ENCODE results near the gene CCR7. TPM values are rescaled to one million over a fixed set of nuclear protein-coding genes. Genes with fewer than 3 reads are reported as not detected.

The CCR7 gene
- total RNA-seq, 1 donor, result not detected

- peak; percentile 93 for DNase-seq (ENCODE audit: insufficient read length, low spot score, missing footprints)
- H3K9me3 ChIP-seq (ENCODE audit: low read depth, low read length), result no peaks in the 10 kb centered on the region
- no peak overlapping the region for H2AFZ ChIP-seq (ENCODE audit: low read length)
- peaks cover 61% of the 10 kb centered on the region for H3K4me1 ChIP-seq (ENCODE audit: insufficient read depth, low read length)
- peak overlapping the region; percentile 6 for H3K4me3 ChIP-seq (ENCODE audit: insufficient read depth, low read length)
- H4K20me1 ChIP-seq (ENCODE audit: insufficient read depth, low read length), result no peaks in the 10 kb centered on the region
- peaks cover 5% of the 10 kb centered on the region for H3K79me2 ChIP-seq (ENCODE audit: insufficient read depth, low read length)
- H3K36me3 ChIP-seq (ENCODE audit: insufficient read depth, low read length), result no peaks in the 10 kb centered on the region
- no peaks in the 10 kb centered on the region for H3K27me3 ChIP-seq (ENCODE audit: insufficient read depth, low read length)
- TF ChIP-seq, protein P1, sequence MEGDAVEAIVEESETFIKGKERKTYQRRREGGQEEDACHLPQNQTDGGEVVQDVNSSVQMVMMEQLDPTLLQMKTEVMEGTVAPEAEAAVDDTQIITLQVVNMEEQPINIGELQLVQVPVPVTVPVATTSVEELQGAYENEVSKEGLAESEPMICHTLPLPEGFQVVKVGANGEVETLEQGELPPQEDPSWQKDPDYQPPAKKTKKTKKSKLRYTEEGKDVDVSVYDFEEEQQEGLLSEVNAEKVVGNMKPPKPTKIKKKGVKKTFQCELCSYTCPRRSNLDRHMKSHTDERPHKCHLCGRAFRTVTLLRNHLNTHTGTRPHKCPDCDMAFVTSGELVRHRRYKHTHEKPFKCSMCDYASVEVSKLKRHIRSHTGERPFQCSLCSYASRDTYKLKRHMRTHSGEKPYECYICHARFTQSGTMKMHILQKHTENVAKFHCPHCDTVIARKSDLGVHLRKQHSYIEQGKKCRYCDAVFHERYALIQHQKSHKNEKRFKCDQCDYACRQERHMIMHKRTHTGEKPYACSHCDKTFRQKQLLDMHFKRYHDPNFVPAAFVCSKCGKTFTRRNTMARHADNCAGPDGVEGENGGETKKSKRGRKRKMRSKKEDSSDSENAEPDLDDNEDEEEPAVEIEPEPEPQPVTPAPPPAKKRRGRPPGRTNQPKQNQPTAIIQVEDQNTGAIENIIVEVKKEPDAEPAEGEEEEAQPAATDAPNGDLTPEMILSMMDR (IDR thresholded peaks at IDR 0.05; ENCODE audit: extremely low read depth, low read depth, low read length), result no peak
- peak overlapping the region; percentile 63 for H3K4me2 ChIP-seq (ENCODE audit: insufficient read depth, low read length)
- peak overlapping the region; percentile 100 for H3K27ac ChIP-seq (ENCODE audit: low read depth, low read length)
Observed at GRCh38 chr17:40550608-40551007, 14.7 kb downstream of the CCR7 start.

- no peaks in the 10 kb centered on the region for H3K79me2 ChIP-seq (ENCODE audit: insufficient read depth, low read length)
- no peaks in the 10 kb centered on the region for H4K20me1 ChIP-seq (ENCODE audit: insufficient read depth, low read length)
- no peak overlapping the region for H3K4me3 ChIP-seq (ENCODE audit: insufficient read depth, low read length)
- no peaks in the 10 kb centered on the region for H3K27me3 ChIP-seq (ENCODE audit: insufficient read depth, low read length)
- no peaks in the 10 kb centered on the region for H3K9me3 ChIP-seq (ENCODE audit: low read depth, low read length)
- peak overlapping the region; percentile 63 for H3K4me2 ChIP-seq (ENCODE audit: insufficient read depth, low read length)
- peak; percentile 91 for DNase-seq (ENCODE audit: insufficient read length, low spot score, missing footprints)
- TF ChIP-seq, protein P1 (IDR thresholded peaks at IDR 0.05; ENCODE audit: extremely low read depth, low read depth, low read length), result no peak
- peaks cover 55% of the 10 kb centered on the region for H3K4me1 ChIP-seq (ENCODE audit: insufficient read depth, low read length)
- no peaks in the 10 kb centered on the region for H3K36me3 ChIP-seq (ENCODE audit: insufficient read depth, low read length)
- H3K27ac ChIP-seq (ENCODE audit: low read depth, low read length), result peak overlapping the region; percentile 100
- no peak overlapping the region for H2AFZ ChIP-seq (ENCODE audit: low read length)
Observed at GRCh38 chr17:40548982-40549685, 16.1 kb downstream of the CCR7 start.

DNA sequence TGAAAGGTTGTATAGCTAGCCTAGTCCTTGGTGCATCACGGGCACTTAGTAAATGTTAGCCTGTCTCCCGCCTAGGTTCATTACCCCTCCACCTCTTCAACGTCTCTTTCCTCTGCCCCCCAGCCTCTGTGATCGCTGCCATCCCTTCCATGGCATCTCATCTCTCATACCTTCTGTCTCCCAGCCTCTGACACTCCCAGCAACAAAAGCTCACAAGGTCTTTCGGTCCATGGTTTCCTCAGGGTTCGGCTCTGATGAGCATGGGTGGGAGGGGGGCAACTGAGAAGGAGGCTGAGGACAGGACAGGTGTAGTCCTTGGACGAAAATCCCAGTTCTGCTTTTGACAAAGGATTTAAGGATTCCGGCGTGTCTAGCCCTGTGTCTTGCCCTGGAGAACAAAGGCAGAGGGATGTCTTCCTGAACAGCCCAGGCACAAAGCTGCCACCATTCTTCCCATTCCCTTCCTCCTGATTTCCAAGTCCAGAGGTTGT is 16.7 kb downstream of the CCR7 start:
- Histone ChIP-seq H2AFZ (ENCODE audit: low read length) (no peak overlapping the region), H3K27me3 (ENCODE audit: insufficient read depth, low read length) (no peaks in the 10 kb centered on the region), H3K36me3 (ENCODE audit: insufficient read depth, low read length) (no peaks in the 10 kb centered on the region), H3K79me2 (ENCODE audit: insufficient read depth, low read length) (no peaks in the 10 kb centered on the region), H3K4me2 (ENCODE audit: insufficient read depth, low read length) (no peak overlapping the region), H3K4me3 (ENCODE audit: insufficient read depth, low read length) (no peak overlapping the region), H3K9me3 (ENCODE audit: low read depth, low read length) (no peaks in the 10 kb centered on the region), H3K4me1 (ENCODE audit: insufficient read depth, low read length) (peaks cover 50% of the 10 kb centered on the region), H3K27ac (ENCODE audit: low read depth, low read length) (peak overlapping the region; percentile 100), H4K20me1 (ENCODE audit: insufficient read depth, low read length) (no peaks in the 10 kb centered on the region)
- TF ChIP-seq, protein P1 (IDR thresholded peaks at IDR 0.05; ENCODE audit: extremely low read depth, low read depth, low read length), result no peak
- no peak for DNase-seq (ENCODE audit: insufficient read length, low spot score, missing footprints)

DNA sequence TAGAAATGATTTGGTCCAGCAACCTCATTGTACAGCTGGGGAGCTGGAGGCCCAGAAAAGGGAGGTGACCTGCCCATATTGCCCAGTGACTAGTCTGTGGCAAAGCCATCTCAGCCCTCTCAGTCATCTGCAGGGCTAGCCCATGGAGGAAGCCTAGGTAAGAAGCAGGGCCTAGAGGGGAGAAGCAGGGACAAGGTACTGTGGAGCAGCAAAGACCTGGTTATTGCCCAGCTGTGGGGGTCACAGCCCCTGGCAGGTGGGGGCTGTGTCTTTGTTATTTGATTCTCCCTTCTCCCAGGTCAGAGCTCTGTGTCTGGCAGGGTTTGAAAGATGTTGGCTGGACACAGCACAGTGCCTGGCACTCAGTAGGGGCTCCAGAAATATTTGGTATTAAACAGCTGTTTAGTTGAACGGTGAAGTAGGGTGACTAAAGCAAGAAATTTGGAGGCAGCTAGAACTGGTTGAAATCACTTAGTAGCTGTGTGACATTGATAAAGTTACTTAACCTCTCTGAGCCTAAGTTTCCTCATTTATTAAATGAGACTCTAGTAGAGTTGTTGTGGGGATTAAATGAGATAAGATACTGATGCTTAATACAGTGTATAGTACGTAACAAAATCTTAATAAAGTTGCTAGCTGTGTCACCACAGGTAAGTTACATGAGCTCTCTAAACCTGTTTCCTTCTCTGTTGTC is 17.3 kb downstream of the CCR7 start:
- Histone ChIP-seq H3K4me1 (ENCODE audit: insufficient read depth, low read length) (peaks cover 50% of the 10 kb centered on the region), H3K4me2 (ENCODE audit: insufficient read depth, low read length) (no peak overlapping the region), H4K20me1 (ENCODE audit: insufficient read depth, low read length) (no peaks in the 10 kb centered on the region), H3K79me2 (ENCODE audit: insufficient read depth, low read length) (no peaks in the 10 kb centered on the region), H3K27me3 (ENCODE audit: insufficient read depth, low read length) (no peaks in the 10 kb centered on the region), H3K36me3 (ENCODE audit: insufficient read depth, low read length) (no peaks in the 10 kb centered on the region), H3K9me3 (ENCODE audit: low read depth, low read length) (no peaks in the 10 kb centered on the region), H3K27ac (ENCODE audit: low read depth, low read length) (peak overlapping the region; percentile 100), H3K4me3 (ENCODE audit: insufficient read depth, low read length) (no peak overlapping the region), H2AFZ (ENCODE audit: low read length) (no peak overlapping the region)
- no peak for DNase-seq (ENCODE audit: insufficient read length, low spot score, missing footprints)
- TF ChIP-seq, protein P1 (IDR thresholded peaks at IDR 0.05; ENCODE audit: extremely low read depth, low read depth, low read length), result no peak

All from osteoblast (primary cell).